A549 (cell line): ENCODE measurements around the gene IL1RN.

ENCODE experiments used
- CBX2 ChIP-seq: fragments of 200-600 bp; sonication (generic); IDR thresholded peaks from 2 replicates; pipeline ENCODE4 v1.6.1; 2016; ENCODE audit warnings: low read depth, mild to moderate bottlenecking, borderline replicate concordance
- CBX8 ChIP-seq: fragments of 200-600 bp; sonication (generic); IDR thresholded peaks from 2 replicates; pipeline ENCODE4 v1.6.1; 2016
- CTCF ChIP-seq: fragments of >200 bp; sonication (Bioruptor Twin); formaldehyde crosslinking; IDR thresholded peaks from 3 replicates; pipeline ENCODE4 v1.5.1; 2016
- ESRRA ChIP-seq: fragments of 150-350 bp; IDR thresholded peaks from 2 replicates; pipeline ENCODE4 v1.6.1; 2014; ENCODE audit warnings: mild to moderate bottlenecking, low read length, borderline replicate concordance
- JUN ChIP-seq, 2 experiments: fragments of >200 bp; sonication (Bioruptor Twin); formaldehyde crosslinking; IDR thresholded peaks; 2 replicates in 1 of 2; 3 replicates in 1 of 2; pipeline ENCODE4 v1.6.1; 2016 to 2017
- POLR2A ChIP-seq: IDR thresholded peaks from 2 replicates; pipeline ENCODE4 v1.6.1; 2012; ENCODE audit warnings: mild to moderate bottlenecking, low read length
- POLR2AphosphoS2 ChIP-seq: conservative IDR thresholded peaks from 2 replicates; pipeline ENCODE4 v1.6.1; 2012; ENCODE audit warnings: low read length, improper control_type of control experiment, inconsistent platforms
- RCOR1 ChIP-seq: fragments of 150-350 bp; IDR thresholded peaks from 2 replicates; pipeline ENCODE4 v1.6.1; 2014; ENCODE audit warnings: antibody characterized with exemption, low read length, low read depth
- ZFP36 ChIP-seq: fragments of 450-650 bp; IDR thresholded peaks from 2 replicates; pipeline ENCODE4 v1.6.1; 2014; ENCODE audit warnings: borderline replicate concordance; ENCODE audit not compliant: partially characterized antibody
- TF ChIP-seq, protein P1 (sequence below): fragments of 250-450 bp; sonication (Bioruptor Pico); IDR thresholded peaks from 2 replicates; pipeline ENCODE4 v1.5.0; 2021; ENCODE audit warnings: mild to moderate bottlenecking, moderate library complexity, borderline replicate concordance
- TF ChIP-seq, protein P2 (sequence below): IDR thresholded peaks from 2 replicates; pipeline ENCODE4 v1.6.1; 2012; ENCODE audit warnings: low read depth, borderline replicate concordance

- TF ChIP-seq, protein P1, sequence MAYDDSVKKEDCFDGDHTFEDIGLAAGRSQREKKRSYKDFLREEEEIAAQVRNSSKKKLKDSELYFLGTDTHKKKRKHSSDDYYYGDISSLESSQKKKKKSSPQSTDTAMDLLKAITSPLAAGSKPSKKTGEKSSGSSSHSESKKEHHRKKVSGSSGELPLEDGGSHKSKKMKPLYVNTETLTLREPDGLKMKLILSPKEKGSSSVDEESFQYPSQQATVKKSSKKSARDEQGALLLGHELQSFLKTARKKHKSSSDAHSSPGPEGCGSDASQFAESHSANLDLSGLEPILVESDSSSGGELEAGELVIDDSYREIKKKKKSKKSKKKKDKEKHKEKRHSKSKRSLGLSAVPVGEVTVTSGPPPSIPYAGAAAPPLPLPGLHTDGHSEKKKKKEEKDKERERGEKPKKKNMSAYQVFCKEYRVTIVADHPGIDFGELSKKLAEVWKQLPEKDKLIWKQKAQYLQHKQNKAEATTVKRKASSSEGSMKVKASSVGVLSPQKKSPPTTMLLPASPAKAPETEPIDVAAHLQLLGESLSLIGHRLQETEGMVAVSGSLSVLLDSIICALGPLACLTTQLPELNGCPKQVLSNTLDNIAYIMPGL (CRISPR knock-in tag), result no peak
- TF ChIP-seq ZFP36, result no peak
- TF ChIP-seq, protein P2, sequence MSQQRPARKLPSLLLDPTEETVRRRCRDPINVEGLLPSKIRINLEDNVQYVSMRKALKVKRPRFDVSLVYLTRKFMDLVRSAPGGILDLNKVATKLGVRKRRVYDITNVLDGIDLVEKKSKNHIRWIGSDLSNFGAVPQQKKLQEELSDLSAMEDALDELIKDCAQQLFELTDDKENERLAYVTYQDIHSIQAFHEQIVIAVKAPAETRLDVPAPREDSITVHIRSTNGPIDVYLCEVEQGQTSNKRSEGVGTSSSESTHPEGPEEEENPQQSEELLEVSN, result no peak
- TF ChIP-seq CBX8, result no peak
- TF ChIP-seq POLR2A, result no peak
- no peak for TF ChIP-seq CTCF
- no peak for TF ChIP-seq RCOR1
- no peak for TF ChIP-seq POLR2AphosphoS2
- TF ChIP-seq ESRRA, result no peak
- TF ChIP-seq CBX2, result no peak
- no peak for TF ChIP-seq JUN (IDR thresholded peaks at IDR 0.05)
Observed at GRCh38 chr2:113155331-113155730, 27.9 kb downstream of the IL1RN start.
